ENCODE data around the gene PORCN. TPM values are rescaled to one million over a fixed set of nuclear protein-coding genes. Genes with fewer than 3 reads are reported as not detected.

Gene PORCN
- total and polyA plus RNA-seq, 2 of the 13 experiments (the other 11 are each of a cell fraction or from before 2014, with no cell fraction given) = 3.9 to 5.8 TPM

- no peak for TF ChIP-seq ZNF232 (CRISPR knock-in tag; IDR thresholded peaks at IDR 0.05; ENCODE audit: borderline replicate concordance)
- TF ChIP-seq GABPA (IDR thresholded peaks at IDR 0.05; ENCODE audit: low read depth, low read length) = no peak
- no peak for TF ChIP-seq GABPA (CRISPR knock-in tag; IDR thresholded peaks at IDR 0.05; ENCODE audit: low read depth)
- TF ChIP-seq REXO4 (CRISPR knock-in tag; IDR thresholded peaks at IDR 0.05; ENCODE audit: borderline replicate concordance) = no peak
- TF ChIP-seq GATAD2A (CRISPR knock-in tag; IDR thresholded peaks at IDR 0.05) = peak; percentile 75
- TF ChIP-seq EED (CRISPR knock-in tag; IDR thresholded peaks at IDR 0.05) = no peak
- TF ChIP-seq DMAP1 (CRISPR knock-in tag; IDR thresholded peaks at IDR 0.05) = no peak
- no peak for TF ChIP-seq PHF5A (CRISPR knock-in tag; IDR thresholded peaks at IDR 0.05; ENCODE audit: low read depth, unreplicated experiment)
- TF ChIP-seq, protein P1, sequence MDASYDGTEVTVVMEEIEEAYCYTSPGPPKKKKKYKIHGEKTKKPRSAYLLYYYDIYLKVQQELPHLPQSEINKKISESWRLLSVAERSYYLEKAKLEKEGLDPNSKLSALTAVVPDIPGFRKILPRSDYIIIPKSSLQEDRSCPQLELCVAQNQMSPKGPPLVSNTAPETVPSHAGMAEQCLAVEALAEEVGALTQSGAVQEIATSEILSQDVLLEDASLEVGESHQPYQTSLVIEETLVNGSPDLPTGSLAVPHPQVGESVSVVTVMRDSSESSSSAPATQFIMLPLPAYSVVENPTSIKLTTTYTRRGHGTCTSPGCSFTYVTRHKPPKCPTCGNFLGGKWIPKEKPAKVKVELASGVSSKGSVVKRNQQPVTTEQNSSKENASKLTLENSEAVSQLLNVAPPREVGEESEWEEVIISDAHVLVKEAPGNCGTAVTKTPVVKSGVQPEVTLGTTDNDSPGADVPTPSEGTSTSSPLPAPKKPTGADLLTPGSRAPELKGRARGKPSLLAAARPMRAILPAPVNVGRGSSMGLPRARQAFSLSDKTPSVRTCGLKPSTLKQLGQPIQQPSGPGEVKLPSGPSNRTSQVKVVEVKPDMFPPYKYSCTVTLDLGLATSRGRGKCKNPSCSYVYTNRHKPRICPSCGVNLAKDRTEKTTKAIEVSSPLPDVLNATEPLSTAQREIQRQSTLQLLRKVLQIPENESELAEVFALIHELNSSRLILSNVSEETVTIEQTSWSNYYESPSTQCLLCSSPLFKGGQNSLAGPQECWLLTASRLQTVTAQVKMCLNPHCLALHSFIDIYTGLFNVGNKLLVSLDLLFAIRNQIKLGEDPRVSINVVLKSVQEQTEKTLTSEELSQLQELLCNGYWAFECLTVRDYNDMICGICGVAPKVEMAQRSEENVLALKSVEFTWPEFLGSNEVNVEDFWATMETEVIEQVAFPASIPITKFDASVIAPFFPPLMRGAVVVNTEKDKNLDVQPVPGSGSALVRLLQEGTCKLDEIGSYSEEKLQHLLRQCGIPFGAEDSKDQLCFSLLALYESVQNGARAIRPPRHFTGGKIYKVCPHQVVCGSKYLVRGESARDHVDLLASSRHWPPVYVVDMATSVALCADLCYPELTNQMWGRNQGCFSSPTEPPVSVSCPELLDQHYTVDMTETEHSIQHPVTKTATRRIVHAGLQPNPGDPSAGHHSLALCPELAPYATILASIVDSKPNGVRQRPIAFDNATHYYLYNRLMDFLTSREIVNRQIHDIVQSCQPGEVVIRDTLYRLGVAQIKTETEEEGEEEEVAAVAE (CRISPR knock-in tag; IDR thresholded peaks at IDR 0.05; ENCODE audit: borderline replicate concordance) = no peak
- TF ChIP-seq ZNF343 (CRISPR knock-in tag; IDR thresholded peaks at IDR 0.05) = no peak
- no peak for TF ChIP-seq ZNF234 (CRISPR knock-in tag; conservative IDR thresholded peaks at IDR 0.05)
- TF ChIP-seq, protein P2, sequence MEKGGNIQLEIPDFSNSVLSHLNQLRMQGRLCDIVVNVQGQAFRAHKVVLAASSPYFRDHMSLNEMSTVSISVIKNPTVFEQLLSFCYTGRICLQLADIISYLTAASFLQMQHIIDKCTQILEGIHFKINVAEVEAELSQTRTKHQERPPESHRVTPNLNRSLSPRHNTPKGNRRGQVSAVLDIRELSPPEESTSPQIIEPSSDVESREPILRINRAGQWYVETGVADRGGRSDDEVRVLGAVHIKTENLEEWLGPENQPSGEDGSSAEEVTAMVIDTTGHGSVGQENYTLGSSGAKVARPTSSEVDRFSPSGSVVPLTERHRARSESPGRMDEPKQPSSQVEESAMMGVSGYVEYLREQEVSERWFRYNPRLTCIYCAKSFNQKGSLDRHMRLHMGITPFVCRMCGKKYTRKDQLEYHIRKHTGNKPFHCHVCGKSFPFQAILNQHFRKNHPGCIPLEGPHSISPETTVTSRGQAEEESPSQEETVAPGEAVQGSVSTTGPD (CRISPR knock-in tag; IDR thresholded peaks at IDR 0.05) = no peak
- TF ChIP-seq IRF2 (CRISPR knock-in tag; IDR thresholded peaks at IDR 0.05) = no peak
- no peak for TF ChIP-seq ZNF546 (CRISPR knock-in tag; conservative IDR thresholded peaks at IDR 0.05)
- TF ChIP-seq, protein P3, sequence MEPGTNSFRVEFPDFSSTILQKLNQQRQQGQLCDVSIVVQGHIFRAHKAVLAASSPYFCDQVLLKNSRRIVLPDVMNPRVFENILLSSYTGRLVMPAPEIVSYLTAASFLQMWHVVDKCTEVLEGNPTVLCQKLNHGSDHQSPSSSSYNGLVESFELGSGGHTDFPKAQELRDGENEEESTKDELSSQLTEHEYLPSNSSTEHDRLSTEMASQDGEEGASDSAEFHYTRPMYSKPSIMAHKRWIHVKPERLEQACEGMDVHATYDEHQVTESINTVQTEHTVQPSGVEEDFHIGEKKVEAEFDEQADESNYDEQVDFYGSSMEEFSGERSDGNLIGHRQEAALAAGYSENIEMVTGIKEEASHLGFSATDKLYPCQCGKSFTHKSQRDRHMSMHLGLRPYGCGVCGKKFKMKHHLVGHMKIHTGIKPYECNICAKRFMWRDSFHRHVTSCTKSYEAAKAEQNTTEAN (CRISPR knock-in tag; conservative IDR thresholded peaks at IDR 0.05) = no peak
- no peak; the same call in 1 of the 2 replicates for TF ChIP-seq MIER3 (CRISPR knock-in tag; IDR thresholded peaks at IDR 0.05; ENCODE audit: borderline replicate concordance)
- peak; percentile 46; the same call in 1 of the 2 replicates for TF ChIP-seq NCOA2 (CRISPR knock-in tag; IDR thresholded peaks at IDR 0.05)
- no peak for TF ChIP-seq ZNF879 (CRISPR knock-in tag; IDR thresholded peaks at IDR 0.05)
- TF ChIP-seq ZNF121 (CRISPR knock-in tag; IDR thresholded peaks at IDR 0.05) = peak; percentile 96
- TF ChIP-seq ZBTB3 (CRISPR knock-in tag; IDR thresholded peaks at IDR 0.05; ENCODE audit: borderline replicate concordance, low read depth) = no peak
- TF ChIP-seq ZMYM3 (CRISPR knock-in tag; IDR thresholded peaks at IDR 0.05) = peak; percentile 47; the same call in 1 of the 2 replicates
- no peak for TF ChIP-seq FIP1L1 (IDR thresholded peaks at IDR 0.05; ENCODE audit: borderline replicate concordance, insufficient read depth, low read depth, low read length)
Observed at GRCh38 chrX:48505481-48505880, 3.3 kb upstream of the PORCN start (continued).

All from HepG2 (cell line).